Stomach (tissue), 9 donors: ENCODE measurements around the gene LRP1B. TPM values are rescaled to one million over a fixed set of nuclear protein-coding genes. Genes with fewer than 3 reads are reported as not detected.
"Not testable (repeated sequence)": the region's sequence is repeated elsewhere in the genome, so short reads cannot be mapped to it uniquely, and the experiment has no call there.

Experiments
- DNase-seq, 2 donors: peaks; one replicate each; pipeline versions ENCODE4 v3.0.0 to v3.0.0-alpha.2; 2013 to 2019
- H3K27ac ChIP-seq, 5 donors: fragments of 200-600 bp in 4 of 5; sonication (generic) in 4 of 5; one replicate each; pipeline ENCODE4 v1.5.1; 2013 to 2019; ENCODE audit warnings: mild to moderate bottlenecking in 1 of 5, moderate library complexity in 1 of 5
- H3K27me3 ChIP-seq, 3 donors: fragments of 200-600 bp; sonication (generic); one replicate each; pipeline ENCODE4 v1.5.1; 2017 to 2019; ENCODE audit warnings: mixed run types in 1 of 3
- H3K36me3 ChIP-seq, 4 donors: fragments of 200-600 bp; sonication (generic); 1 replicate in 3 of 4; 2 replicates in 1 of 4; pipeline ENCODE4 v1.5.1; 2016 to 2019
- H3K4me1 ChIP-seq, 4 donors: fragments of 200-600 bp; sonication (generic); one replicate each; pipeline ENCODE4 v1.5.1; 2016 to 2019
- H3K4me3 ChIP-seq, 4 donors: fragments of 200-600 bp; sonication (generic) in 3 of 4; one replicate each; pipeline ENCODE4 v1.5.1; 2016 to 2019; ENCODE audit warnings: mild to moderate bottlenecking in 1 of 4
- H3K9me3 ChIP-seq, 4 donors: fragments of 200-600 bp; sonication (generic); one replicate each; pipeline ENCODE4 v1.5.1; 2016 to 2019
- EP300 ChIP-seq: sonication (generic); formaldehyde crosslinking; IDR thresholded peaks from one replicate; pipeline ENCODE4 v1.6.1; 2017; ENCODE audit warnings: antibody characterized with exemption
- POLR2A ChIP-seq, 4 donors: fragments of 450-650 bp; IDR thresholded peaks; one replicate each; pipeline ENCODE4 v1.6.1; 2016; ENCODE audit warnings: antibody characterized with exemption in 4 of 4, control low read depth in 2 of 4, mild to moderate bottlenecking in 1 of 4, moderate library complexity in 1 of 4
- POLR2AphosphoS5 ChIP-seq, 3 donors: sonication (generic); formaldehyde crosslinking; IDR thresholded peaks; one replicate each; pipeline ENCODE4 v1.6.1; 2016; ENCODE audit warnings: antibody characterized with exemption in 3 of 3
- WGBS, 5 donors: extraction: QIAGEN DNeasy Blood & Tissue Kit in 3 of 5; methylation state at CpG; one replicate each; pipeline versions ENCODE4 v1.1.5 to v1.1.7; 2013 to 2018; 5-methylcytosine and 5-hydroxymethylcytosine counted together
- intact Hi-C: fragments of 100-400 bp; cut with DNase I; formaldehyde crosslinking; loops from one replicate; pipeline ENCODE4 v1.15.1; 2023; ENCODE audit warnings: low total_unique reads
- polyA plus RNA-seq, 3 donors: library from polyadenylated mRNA; stranded (reverse); fragments of 200-250 nt; gene quantifications; one replicate each; pipeline ENCODE4 v1.2.3, GENCODE V29; 2013
- total RNA-seq, 5 donors: library from RNA; depleted of rRNA; stranded (reverse); fragments of >200 nt; gene quantifications; one replicate each; pipeline versions ENCODE4 v1.1.0 to v1.2.3, GENCODE V29; 2014 to 2016
- TF ChIP-seq, protein P1 (sequence below), 7 experiments: fragments of 450-650 bp in 4 of 7; fragments of 200-600 bp in 3 of 7; sonication (generic) in 3 of 7; IDR thresholded peaks; one replicate each; pipeline ENCODE4 v1.5.1; 2016 to 2019; ENCODE audit warnings: antibody characterized with exemption in 7 of 7, control low read depth in 2 of 7, mild to moderate bottlenecking in 1 of 7
- donor health status: healthy with polysubstance abuse.
- donor health status: Bipolar disorder and iron deficiency.
- donor health status: healthy.

The LRP1B gene
- total and polyA plus RNA-seq, 8 donors = under 0.01 to 9.0 (median 0.38) TPM

DNA sequence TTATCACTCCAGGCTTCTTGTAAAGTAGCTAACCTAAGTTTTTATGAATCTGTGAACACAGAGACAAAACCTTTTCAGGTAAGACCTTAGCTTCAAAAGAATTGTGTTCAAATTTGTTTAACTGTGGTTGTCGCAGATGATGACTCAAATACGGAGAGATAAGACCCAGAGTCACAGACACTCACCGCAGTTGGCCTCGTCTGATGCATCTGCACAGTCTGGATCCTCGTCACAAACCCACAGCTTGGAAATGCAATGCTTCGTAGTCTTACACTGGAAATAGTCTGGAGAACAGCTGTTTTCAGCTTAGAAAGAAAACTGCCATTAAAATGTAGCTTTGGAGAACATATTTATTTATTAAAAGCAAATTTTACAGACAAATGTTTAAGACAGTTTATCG lies 1688.5 kb downstream of the LRP1B start:
- peak in 1 of 2 donors; percentile 8 for DNase-seq

DNA sequence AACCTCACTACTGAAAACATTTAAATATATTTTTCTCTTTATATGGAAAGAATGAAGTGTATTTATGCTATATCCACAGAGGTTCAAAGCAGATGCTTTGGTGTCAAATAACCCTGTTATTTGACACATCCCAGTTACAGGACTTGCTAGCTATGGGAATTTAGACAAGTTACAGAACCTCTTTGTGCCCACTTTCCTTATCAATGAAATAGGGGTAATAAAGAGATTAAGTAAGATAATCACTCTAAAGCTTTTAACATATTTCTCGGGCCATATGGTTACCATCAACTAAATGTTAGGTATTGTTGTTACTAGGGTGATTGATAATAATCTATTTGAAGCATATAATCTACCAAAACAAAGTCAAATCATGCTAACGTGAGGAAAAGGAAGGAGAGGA lies 1690.0 kb downstream of the LRP1B start:
- Histone ChIP-seq H3K36me3 (no peaks in the 10 kb centered on the region), H3K4me3 (no peak overlapping the region), H3K27me3 (no peaks in the 10 kb centered on the region), H3K27ac (no peak overlapping the region), H3K4me1 (no peaks in the 10 kb centered on the region), H3K9me3 (no peaks in the 10 kb centered on the region)
- no peak for DNase-seq
- intact Hi-C loops = no loop called here
- WGBS, 5 donors = 23 to 47% (median 36%) methylated on average over 2 of the region's 2 CpGs
- TF ChIP-seq, protein P1, sequence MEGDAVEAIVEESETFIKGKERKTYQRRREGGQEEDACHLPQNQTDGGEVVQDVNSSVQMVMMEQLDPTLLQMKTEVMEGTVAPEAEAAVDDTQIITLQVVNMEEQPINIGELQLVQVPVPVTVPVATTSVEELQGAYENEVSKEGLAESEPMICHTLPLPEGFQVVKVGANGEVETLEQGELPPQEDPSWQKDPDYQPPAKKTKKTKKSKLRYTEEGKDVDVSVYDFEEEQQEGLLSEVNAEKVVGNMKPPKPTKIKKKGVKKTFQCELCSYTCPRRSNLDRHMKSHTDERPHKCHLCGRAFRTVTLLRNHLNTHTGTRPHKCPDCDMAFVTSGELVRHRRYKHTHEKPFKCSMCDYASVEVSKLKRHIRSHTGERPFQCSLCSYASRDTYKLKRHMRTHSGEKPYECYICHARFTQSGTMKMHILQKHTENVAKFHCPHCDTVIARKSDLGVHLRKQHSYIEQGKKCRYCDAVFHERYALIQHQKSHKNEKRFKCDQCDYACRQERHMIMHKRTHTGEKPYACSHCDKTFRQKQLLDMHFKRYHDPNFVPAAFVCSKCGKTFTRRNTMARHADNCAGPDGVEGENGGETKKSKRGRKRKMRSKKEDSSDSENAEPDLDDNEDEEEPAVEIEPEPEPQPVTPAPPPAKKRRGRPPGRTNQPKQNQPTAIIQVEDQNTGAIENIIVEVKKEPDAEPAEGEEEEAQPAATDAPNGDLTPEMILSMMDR (IDR thresholded peaks at IDR 0.05) = no peak
- TF ChIP-seq EP300 = no peak
- no peak for TF ChIP-seq POLR2AphosphoS5 (IDR thresholded peaks at IDR 0.05)
- no peak for TF ChIP-seq POLR2A (IDR thresholded peaks at IDR 0.05)

More for the DNA sequence above, 1688.5 kb downstream of the LRP1B start:
- Histone ChIP-seq H3K27ac (no peak overlapping the region), H3K36me3 (no peaks in the 10 kb centered on the region), H3K4me3 (no peak overlapping the region), H3K9me3 (no peaks in the 10 kb centered on the region), H3K27me3 (no peaks in the 10 kb centered on the region), H3K4me1 (no peaks in the 10 kb centered on the region)
- no peak for TF ChIP-seq POLR2A (IDR thresholded peaks at IDR 0.05)
- TF ChIP-seq, protein P1 (IDR thresholded peaks at IDR 0.05) = no peak
- TF ChIP-seq EP300 = no peak
- TF ChIP-seq POLR2AphosphoS5 (IDR thresholded peaks at IDR 0.05) = no peak
- 60 to 73% (median 63%) methylated on average over 7 of the region's 7 CpGs for WGBS, 5 donors
- intact Hi-C loops = no loop called here

DNA sequence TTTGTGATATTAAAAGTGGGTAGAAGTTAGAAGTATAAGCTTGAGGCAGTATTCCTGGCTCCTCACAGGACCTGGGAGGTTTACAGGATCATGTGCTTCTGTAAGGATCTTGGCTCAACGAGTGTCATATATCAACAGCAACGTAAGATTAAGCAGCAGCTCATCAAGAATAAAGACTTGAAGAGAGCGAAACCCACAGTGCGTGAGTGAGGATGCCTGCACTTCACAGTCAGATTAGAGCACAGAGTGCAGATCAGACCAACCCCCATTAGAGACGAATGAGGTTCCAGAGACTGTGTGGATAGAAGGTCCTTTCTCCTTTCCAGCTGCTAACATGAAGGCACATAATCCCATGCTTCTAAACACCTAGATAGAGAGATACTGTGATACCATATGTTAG lies 1693.9 kb downstream of the LRP1B start:
- H3K27me3 ChIP-seq = no peaks in the 10 kb centered on the region
- no peak overlapping the region for H3K4me3 ChIP-seq
- H3K4me1 ChIP-seq = no peaks in the 10 kb centered on the region
- no peaks in the 10 kb centered on the region for H3K36me3 ChIP-seq
- no peaks in the 10 kb centered on the region for H3K9me3 ChIP-seq
- no peak for TF ChIP-seq POLR2A (IDR thresholded peaks at IDR 0.05)
- peak in 1 of 2 donors; percentile 1 for DNase-seq
- H3K27ac ChIP-seq = no peak overlapping the region
- 71 to 82% (median 75%) methylated on average over 4 to 5 of the region's 5 CpGs for WGBS, 5 donors
- intact Hi-C loops = no loop called here

DNA sequence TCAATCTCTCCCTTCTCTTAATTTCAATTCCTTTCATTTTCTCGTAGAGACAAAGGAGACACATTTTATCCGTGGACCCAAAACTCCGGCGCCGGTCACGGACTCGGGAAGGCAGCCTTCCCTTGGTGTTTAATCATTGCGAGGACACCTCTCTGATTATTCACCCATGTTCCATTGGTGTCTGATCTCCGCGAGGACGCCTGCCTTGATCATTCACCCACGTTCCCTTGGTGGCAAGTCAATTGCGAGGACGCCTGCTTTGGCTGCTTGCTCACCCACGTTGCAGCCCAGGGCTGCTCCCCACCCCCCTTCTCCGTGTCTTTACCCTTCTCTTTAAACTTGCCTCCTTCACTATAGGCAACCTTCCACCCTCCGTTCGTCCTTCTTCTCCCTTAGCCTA lies 1703.8 kb downstream of the LRP1B start:
- DNase-seq, H3K9me3 ChIP-seq, H3K36me3 ChIP-seq, H3K4me1 ChIP-seq, H3K27ac ChIP-seq, H3K4me3 ChIP-seq, intact Hi-C loops, H3K27me3 ChIP-seq: not testable (repeated sequence)
- 88 to 96% (median 95%) methylated on average over 18 of the region's 18 CpGs for WGBS, 5 donors

DNA sequence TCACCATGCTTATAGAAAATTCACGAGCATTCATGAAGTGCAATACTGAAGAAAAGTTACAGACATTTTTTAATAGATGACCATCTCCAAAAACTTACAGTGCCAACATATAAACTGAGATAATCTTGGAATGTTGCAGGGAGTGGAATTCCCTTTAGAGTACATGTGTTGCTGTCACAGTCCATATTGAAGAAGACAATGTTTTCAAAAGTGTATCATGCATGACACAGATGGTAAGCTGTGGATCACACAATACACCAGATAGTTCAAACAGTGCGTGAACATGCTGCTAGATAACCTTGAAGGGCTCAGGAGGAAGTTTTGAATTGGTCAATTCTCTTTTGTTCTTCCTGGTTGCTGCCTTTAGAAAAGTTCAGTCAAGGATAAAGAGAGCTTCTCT lies 1706.3 kb downstream of the LRP1B start:
- H3K27ac ChIP-seq = no peak overlapping the region
- intact Hi-C loops = no loop called here
- 66 to 77% (median 67%) methylated on average over 2 of the region's 2 CpGs for WGBS, 5 donors
- H3K4me1 ChIP-seq = no peaks in the 10 kb centered on the region
- no peaks in the 10 kb centered on the region for H3K9me3 ChIP-seq
- H3K36me3 ChIP-seq = no peaks in the 10 kb centered on the region
- TF ChIP-seq EP300 (no peak), POLR2A (IDR thresholded peaks at IDR 0.05) (no peak), POLR2AphosphoS5 (IDR thresholded peaks at IDR 0.05) (no peak)
- TF ChIP-seq, protein P1 (IDR thresholded peaks at IDR 0.05) = no peak
- H3K27me3 ChIP-seq = no peaks in the 10 kb centered on the region
- no peak overlapping the region for H3K4me3 ChIP-seq
- DNase-seq = no peak
